Measurements from ENCODE around the gene ETHE1. TPM values are rescaled to one million over a fixed set of nuclear protein-coding genes. Genes with fewer than 3 reads are reported as not detected.

ETHE1 gene
- total RNA-seq, 6 donors from 2014 or later: 27.4 to 69.2 (median 41.4) TPM

DNA sequence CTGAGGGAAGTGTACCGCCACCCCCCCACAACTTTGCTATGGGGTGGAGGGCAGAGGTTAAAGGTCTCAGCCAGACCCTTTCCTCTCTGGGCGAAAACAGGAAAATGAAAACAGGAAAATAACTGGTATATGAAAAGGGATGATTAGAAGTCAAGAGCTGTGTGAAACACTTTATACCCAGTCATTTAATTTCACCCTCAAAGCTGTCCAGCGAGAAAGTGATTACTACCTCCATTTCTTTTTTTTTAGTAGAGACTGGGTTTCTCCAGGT is 21.9 kb downstream of the ETHE1 start:
- TF ChIP-seq, protein P1, sequence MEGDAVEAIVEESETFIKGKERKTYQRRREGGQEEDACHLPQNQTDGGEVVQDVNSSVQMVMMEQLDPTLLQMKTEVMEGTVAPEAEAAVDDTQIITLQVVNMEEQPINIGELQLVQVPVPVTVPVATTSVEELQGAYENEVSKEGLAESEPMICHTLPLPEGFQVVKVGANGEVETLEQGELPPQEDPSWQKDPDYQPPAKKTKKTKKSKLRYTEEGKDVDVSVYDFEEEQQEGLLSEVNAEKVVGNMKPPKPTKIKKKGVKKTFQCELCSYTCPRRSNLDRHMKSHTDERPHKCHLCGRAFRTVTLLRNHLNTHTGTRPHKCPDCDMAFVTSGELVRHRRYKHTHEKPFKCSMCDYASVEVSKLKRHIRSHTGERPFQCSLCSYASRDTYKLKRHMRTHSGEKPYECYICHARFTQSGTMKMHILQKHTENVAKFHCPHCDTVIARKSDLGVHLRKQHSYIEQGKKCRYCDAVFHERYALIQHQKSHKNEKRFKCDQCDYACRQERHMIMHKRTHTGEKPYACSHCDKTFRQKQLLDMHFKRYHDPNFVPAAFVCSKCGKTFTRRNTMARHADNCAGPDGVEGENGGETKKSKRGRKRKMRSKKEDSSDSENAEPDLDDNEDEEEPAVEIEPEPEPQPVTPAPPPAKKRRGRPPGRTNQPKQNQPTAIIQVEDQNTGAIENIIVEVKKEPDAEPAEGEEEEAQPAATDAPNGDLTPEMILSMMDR (IDR thresholded peaks at IDR 0.05): no peak
- TF ChIP-seq EP300 (IDR thresholded peaks at IDR 0.05) (no peak), POLR2A (IDR thresholded peaks at IDR 0.05) (no peak), POLR2AphosphoS5 (IDR thresholded peaks at IDR 0.05) (no peak)
- no peak for ATAC-seq (ENCODE audit: low FRiP score in 2 of 2)
- Histone ChIP-seq H3K27me3 (no peaks in the 10 kb centered on the region), H3K27ac (peak overlapping the region in 3 of 4 donors; percentile 81 to 90 (median 89)), H3K9me3 (no peaks in the 10 kb centered on the region), H3K36me3 (peaks cover 0 to 32% (median 15%) of the 10 kb centered on the region in 4 donors), H3K4me3 (peak overlapping the region in 1 of 4 donors; percentile 71), H3K4me1 (peaks cover 8 to 21% (median 14%) of the 10 kb centered on the region in 4 donors)
- WGBS, 2 donors: 69 to 85% methylated on average over 3 of the region's 3 CpGs
- no peak for DNase-seq

DNA sequence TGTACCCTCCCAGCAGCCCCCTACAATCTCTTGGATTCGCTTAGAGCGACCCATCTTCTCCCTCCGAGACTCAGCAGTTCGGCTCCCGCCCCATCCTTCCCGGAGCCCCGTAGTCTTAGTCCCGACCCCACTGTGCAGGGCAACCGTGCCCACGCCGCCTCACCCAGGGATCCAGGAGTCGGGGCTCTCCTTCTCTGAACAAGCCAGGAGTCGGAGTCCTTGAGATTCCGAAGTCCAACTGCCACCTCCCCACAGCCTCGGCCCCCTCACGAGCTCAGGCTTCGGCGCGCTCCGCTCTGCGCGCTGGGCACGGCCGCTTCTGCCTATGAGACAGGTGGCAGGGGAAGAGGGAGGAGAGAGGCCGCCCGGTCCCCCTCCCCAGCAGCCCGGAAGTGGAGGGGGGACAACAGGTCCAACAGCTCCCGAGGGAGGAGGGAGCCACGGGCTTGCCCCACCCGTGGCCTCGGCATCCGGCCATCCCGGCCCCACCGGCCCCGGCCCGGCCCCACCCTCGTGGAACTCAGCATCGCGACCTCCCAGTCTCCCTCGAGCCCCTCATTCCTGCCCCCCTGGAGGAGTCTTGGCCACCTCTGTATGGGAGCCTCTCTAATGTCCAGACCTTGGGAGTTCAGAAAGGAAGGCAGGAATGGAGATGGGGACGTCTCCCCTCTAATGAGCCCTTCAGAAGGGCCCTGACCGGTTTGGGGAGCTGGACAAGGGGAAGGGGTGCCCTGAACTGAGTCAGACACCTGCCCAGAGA is 22.4 kb downstream of the ETHE1 start, which contains the start of gene PHLDB3:
Gene PHLDB3 (minus strand): TSS at position 321 of the 760 bp plus-strand sequence. CDS start 628 bp downstream, outside the sequence.
- H3K27me3 ChIP-seq: no peaks in the 10 kb centered on the region
- H3K27ac ChIP-seq: peak within 1 kb of the TSS; percentile 77 to 90 (median 87)
- WGBS, 2 donors: 2 to 3% methylated on average over 6 to 37 of the region's 42 CpGs
- DNase-seq (peak; percentile 30 to 89), ATAC-seq (ENCODE audit: low FRiP score in 2 of 2) (peak; percentile 50 to 58)
- peak within 1 kb of the TSS; percentile 65 to 75 (median 72) for H3K4me3 ChIP-seq
- no peaks in the 10 kb centered on the region for H3K9me3 ChIP-seq
- TF ChIP-seq POLR2AphosphoS5 (IDR thresholded peaks at IDR 0.05): no peak
- no peak for TF ChIP-seq POLR2A (IDR thresholded peaks at IDR 0.05)
- TF ChIP-seq EP300 (IDR thresholded peaks at IDR 0.05): no peak
- TF ChIP-seq, protein P1 (IDR thresholded peaks at IDR 0.05): peak in 1 of 6 experiments; percentile 5
- H3K4me1 ChIP-seq: peaks cover 8 to 21% (median 14%) of the 10 kb centered on the region in 4 donors
- peaks cover 0 to 27% (median 13%) of the 10 kb centered on the region in 4 donors for H3K36me3 ChIP-seq

DNA sequence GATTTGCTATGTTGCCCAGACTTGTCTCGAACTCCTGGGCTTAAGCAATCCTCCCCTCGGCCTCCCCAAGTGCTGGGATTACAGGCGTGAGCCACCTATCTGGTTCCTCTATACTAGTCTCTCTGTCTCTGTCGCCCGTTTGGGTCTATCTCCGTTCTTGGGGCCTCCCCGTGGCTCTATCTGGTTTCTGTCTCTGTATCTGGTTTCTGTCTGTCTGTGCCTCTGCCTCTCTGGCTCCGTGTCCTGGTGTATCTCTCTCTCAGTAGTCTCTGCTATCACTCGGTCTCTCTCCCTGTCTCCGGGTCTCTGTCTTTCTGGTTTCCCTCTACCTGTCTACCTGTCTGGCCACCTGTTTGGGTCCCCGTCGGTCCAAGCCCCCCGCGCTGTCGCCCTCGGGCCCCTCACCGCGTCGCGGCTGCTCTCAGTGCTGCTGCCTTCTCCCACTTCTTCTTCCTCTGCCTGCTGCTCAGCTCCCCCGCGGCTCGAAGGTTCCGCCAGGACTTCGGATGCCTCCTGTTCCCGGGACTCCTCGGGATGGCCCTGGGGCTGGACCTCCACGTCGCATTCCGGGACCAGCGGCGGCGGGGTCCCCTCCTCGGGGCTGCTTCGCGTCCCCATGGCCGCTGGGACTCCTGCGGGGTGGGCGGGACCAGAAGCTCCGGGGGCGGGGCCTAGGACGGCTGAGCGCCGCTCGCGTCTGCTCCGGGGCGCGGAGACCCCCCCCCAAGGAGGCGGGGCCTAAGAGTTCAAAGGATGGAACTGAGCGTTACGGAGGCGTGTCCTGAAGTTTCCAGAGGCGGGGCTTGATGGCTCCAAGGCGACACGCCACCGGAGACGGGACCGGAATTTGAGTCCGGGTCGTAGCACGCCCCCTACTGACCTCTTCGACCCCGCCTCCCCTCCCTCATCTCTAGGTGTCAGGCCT is 23.2 kb downstream of the ETHE1 start:
- TF ChIP-seq POLR2AphosphoS5 (IDR thresholded peaks at IDR 0.05) (peak in 1 of 2 donors; percentile 78), EP300 (IDR thresholded peaks at IDR 0.05) (no peak), POLR2A (IDR thresholded peaks at IDR 0.05) (peak in 1 of 4 donors; percentile 51)
- TF ChIP-seq, protein P1 (IDR thresholded peaks at IDR 0.05): peak in 3 of 6 experiments; percentile 9 to 41 (median 29)
- peak overlapping the region; percentile 65 to 75 (median 72) for H3K4me3 ChIP-seq
- H3K27me3 ChIP-seq: no peaks in the 10 kb centered on the region
- 2 to 7% methylated on average over 20 to 52 of the region's 64 CpGs for WGBS, 2 donors
- H3K9me3 ChIP-seq: no peaks in the 10 kb centered on the region
- peak overlapping the region; percentile 77 to 90 (median 87) for H3K27ac ChIP-seq
- H3K4me1 ChIP-seq: peaks cover 8 to 21% (median 14%) of the 10 kb centered on the region in 4 donors
- peak; percentile 96 to 99 for ATAC-seq (ENCODE audit: low FRiP score in 2 of 2)
- H3K36me3 ChIP-seq: peaks cover 0 to 20% (median 9%) of the 10 kb centered on the region in 4 donors
- peak; percentile 96 to 98 for DNase-seq

DNA sequence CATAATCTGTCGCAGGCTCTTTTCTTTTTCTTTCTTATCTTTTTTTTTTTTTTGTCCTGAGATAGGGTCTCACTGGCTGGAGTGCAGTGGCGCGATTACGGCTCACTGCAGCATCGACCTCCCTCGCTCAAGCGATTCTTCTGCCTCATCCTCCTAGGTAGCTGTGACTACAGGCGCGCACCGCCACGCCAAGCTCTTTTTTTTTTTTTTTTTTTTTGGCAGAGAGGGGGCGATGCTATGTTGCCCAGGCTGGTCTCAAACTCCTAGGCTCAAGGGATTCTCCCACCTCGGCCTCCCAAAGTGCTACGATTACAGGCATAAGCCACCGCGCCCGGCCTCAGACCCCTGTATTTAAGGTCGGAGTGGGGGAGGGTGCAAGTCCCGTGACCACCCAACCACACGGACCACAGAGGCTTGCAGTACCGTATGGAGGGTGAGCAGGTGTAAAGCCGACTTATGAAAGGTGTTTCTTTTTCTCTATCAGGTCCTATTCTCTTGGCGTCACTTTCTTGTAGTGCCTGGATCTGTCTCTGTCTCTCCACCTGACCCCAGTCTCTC is 24.5 kb downstream of the ETHE1 start:
- no peak for TF ChIP-seq EP300 (IDR thresholded peaks at IDR 0.05)
- TF ChIP-seq, protein P1 (IDR thresholded peaks at IDR 0.05): no peak
- no peak for TF ChIP-seq POLR2A (IDR thresholded peaks at IDR 0.05)
- TF ChIP-seq POLR2AphosphoS5 (IDR thresholded peaks at IDR 0.05): no peak
- peaks cover 8 to 21% (median 14%) of the 10 kb centered on the region in 4 donors for H3K4me1 ChIP-seq
- DNase-seq (no peak), ATAC-seq (ENCODE audit: low FRiP score in 2 of 2) (no peak)
- H3K4me3 ChIP-seq: no peak overlapping the region
- H3K27me3 ChIP-seq: no peaks in the 10 kb centered on the region
- 90 to 91% methylated on average over 23 of the region's 23 CpGs for WGBS, 2 donors
- H3K27ac ChIP-seq: no peak overlapping the region
- no peaks in the 10 kb centered on the region for H3K9me3 ChIP-seq
- H3K36me3 ChIP-seq: peaks cover 0 to 14% (median 2%) of the 10 kb centered on the region in 4 donors
